Suppressor macrophage treated with lipopolysaccharide for 1 hour (primary cell): ENCODE measurements around the gene DUSP7.
"Not testable (repeated sequence)": the region's sequence is repeated elsewhere in the genome, so short reads cannot be mapped to it uniquely, and the experiment has no call there.

Source experiments
- DNase-seq, 3 donors: peaks; one replicate each; pipeline ENCODE4 v3.0.0-alpha.2; 2020 to 2022

DUSP7 gene

GRCh38 chr3:52044869-52045619 lies 11.3 kb downstream of the DUSP7 start:
- DNase-seq, result no peak

DNA sequence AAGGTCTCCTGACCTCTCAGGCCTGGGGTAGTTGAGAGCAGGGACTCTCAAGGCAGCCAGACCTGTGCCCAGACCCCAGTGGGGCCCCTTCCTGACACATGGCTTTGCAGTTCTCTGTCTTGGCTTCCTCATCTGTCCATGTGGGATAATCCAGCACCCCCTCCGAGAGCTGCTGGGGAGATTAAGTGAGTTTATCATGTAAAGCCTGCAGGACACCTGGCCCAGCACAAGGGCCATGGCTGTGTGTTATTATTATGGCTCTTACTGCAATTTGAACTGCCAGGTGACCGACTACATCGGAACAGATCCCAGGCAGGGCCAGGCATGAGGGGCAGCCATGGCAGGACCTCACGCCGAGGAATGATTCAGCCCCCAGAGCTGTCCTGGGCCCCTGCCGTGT lies 12.6 kb downstream of the DUSP7 start:
- no peak for DNase-seq

- not testable (repeated sequence) for DNase-seq
Measured at GRCh38 chr3:52043039-52043438, 13.3 kb downstream of the DUSP7 start.

GRCh38 chr3:52041118-52041731 lies 15.1 kb downstream of the DUSP7 start:
- DNase-seq, result no peak

- DNase-seq, result no peak
Measured at GRCh38 chr3:52040600-52040999, 15.8 kb downstream of the DUSP7 start.

- DNase-seq, result no peak
Measured at GRCh38 chr3:52039846-52040245, 16.5 kb downstream of the DUSP7 start.

DNA sequence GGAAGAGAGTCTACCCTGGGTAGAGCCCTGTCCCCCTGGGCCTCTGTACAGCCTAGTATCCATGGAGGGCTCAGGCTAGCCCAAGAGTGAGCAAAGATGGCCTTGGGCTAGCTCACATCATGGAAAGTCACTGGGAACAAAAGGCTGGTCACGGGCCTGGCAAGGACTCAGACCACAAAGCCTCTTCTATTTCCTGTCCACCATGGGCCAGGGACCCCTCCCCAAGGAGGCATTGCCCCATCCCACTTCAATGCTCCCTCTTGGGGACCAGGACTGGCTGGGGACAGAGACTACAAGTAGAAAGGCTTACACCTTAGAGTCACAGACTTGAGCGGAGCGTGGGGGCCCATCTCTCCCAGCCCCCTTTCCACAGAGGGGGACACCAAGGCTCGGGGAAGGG lies 16.9 kb downstream of the DUSP7 start:
- DNase-seq, result no peak

GRCh38 chr3:52038227-52038626 lies 18.1 kb downstream of the DUSP7 start:
- no peak for DNase-seq

DNA sequence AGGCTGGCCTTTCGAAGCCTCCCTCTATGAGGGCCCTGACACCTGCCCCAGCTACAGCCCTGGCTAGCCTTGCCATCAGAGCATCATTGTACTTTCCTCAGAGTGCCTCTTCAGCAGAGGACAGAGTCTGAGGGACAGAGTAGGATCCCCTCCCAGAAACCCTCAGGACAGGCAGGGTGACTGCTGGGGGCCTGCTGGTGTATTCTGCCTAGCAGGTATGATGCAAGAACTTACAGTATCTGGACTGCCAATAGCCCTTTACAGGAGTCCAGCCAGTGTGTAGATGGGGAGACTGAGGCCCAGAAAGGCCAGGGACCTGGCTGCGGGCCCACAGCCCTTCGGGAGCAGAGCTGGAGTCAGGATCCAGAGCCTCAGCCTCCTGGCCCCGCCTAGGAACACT lies 19.1 kb downstream of the DUSP7 start:
- no peak for DNase-seq

GRCh38 chr3:52036829-52037228 lies 19.5 kb downstream of the DUSP7 start:
- no peak for DNase-seq

- DNase-seq, result no peak
Measured at GRCh38 chr3:52036222-52036694, 20.1 kb downstream of the DUSP7 start.

- DNase-seq, result no peak
Measured at GRCh38 chr3:52034651-52035050, 21.7 kb downstream of the DUSP7 start.

DNA sequence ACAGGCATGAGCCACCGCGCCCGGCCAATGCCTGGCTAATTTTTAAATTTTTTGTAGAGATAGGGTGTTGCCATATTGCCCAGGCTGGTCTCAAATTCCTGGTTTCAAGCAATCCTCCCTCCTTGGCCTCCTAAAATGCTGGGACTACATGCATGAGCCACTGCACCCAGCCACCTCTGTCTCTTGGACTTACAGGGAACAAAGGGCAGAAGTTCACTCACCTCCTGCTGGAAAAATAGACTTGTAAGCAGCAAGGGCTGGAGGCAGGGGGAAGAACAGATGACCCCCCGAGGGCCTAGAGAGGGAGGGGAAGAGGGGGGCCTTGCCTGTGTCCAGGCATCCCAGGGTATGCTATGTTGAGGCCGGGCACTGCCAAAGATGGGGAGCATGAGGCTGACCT lies 22.2 kb downstream of the DUSP7 start:
- DNase-seq, result no peak

- not testable (repeated sequence) for DNase-seq
Measured at GRCh38 chr3:52033748-52034147, 22.6 kb downstream of the DUSP7 start.

DNA sequence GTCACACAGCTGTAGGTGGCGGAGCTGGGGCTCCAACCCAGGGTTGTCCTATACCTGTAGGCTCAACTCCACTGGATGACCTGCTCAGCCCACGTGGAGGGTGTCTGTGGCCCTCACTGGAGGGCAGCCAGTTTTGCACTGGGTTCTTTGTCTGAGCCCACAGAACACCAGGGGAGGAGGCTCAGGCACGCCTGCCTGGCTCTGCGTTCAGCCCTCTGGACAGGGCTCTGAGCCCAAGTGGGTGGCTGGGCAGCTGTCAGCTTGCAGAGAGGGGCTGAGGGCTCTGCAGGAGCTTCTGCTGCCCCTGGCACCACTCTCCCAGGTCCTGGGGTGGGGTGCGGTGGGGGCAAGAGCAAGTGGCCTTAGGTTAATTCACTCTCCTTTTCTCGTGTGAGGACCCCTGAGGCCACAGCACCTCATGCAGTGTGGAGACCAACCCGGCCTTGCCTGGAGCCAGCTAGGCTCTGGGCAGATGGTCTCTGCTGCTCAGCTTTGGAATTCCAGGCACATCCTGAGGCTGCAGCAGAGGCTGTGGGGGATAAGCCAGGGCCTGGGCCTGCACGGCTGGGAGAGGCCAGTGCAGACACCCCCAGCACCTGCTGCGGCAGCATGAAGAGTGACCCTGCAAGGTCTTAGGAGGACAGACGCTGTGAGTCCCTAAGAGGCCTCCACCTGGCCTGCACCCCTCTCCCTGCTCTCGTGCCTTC lies 23.5 kb downstream of the DUSP7 start:
- DNase-seq, result no peak

DNA sequence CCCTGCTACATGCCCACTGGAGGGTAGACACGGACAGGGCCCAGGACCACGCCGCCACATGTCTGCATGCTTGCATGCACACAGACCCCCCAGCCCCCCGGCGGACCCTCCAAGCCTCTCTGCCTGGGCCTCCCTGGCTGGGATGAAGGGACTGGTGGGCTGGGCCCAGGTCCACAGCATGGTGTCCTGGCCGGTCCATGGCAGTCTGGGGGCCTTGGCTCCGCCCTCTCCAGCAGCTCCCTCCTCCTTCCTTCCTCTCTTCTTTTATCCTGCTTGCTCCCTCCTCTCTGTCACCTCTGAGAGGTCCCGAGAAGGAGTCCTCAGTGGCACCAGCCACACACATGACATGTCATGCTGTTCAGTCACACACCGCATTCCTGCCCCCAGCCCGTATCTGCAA lies 24.5 kb downstream of the DUSP7 start:
- DNase-seq, result no peak

GRCh38 chr3:52030714-52031310 lies 25.6 kb downstream of the DUSP7 start:
- no peak for DNase-seq

- no peak for DNase-seq
Measured at GRCh38 chr3:52029535-52029934, 26.8 kb downstream of the DUSP7 start.

DNA sequence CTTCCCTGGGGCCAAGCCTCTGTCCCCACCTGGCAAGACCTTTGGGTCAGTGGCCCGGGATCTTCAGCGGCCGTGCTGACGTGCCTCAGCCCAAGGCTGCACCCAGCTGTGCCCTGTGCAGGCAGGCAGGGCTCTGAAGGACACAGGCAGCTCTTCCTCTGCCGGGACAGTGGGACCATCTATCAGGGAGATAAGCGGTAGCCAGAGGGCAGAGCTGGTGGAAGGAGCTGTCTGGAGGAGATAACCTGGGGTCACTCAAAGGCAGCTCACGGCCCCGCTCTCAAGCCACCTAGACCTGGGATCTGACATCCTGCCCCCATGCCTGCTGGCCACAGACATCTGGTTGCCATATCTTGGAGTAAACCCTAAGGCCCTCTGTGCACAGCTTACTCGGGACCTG lies 27.3 kb downstream of the DUSP7 start:
- DNase-seq, result no peak

DNA sequence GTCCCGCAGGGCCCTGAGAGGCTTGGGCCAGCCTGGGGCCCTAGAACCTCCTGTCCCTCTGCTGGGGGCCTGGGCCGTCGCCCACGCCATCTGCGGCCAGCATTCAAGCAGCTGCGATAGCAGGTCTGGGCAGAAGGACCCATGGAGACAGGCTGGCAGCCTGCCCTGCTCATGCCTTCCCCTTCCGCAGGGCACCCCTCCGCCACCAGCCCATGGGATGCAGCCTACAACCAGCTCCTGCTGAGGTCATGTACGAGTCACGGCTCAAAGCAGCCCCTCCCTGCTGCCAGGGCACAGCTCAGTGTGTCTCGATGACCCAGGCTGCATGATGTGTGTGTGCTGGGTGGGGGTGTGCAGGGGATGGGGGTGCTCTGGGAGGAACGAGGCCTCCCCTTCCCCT lies 27.8 kb downstream of the DUSP7 start:
- DNase-seq, result no peak

GRCh38 chr3:52026041-52026440 lies 30.3 kb downstream of the DUSP7 start:
- no peak for DNase-seq

GRCh38 chr3:52025453-52025852 lies 30.9 kb downstream of the DUSP7 start:
- DNase-seq, result no peak

GRCh38 chr3:52024765-52025452 lies 31.5 kb downstream of the DUSP7 start:
- no peak for DNase-seq
